NT2/D1 (cell line): Measurements from ENCODE around the gene NSFL1C.
A peak's percentile ranks its signal among the peaks of the same experiment; 100 is the strongest.

Experiments
- DNase-seq: peaks from one replicate; pipeline ENCODE4 v3.0.0-alpha.2; 2011; ENCODE audit warnings: low read depth, low spot score
- H3K27me3 ChIP-seq: 2 replicates; pipeline ENCODE4 v1.6.0; 2011; ENCODE audit warnings: mild to moderate bottlenecking; ENCODE audit not compliant: insufficient read length, insufficient read depth
- H3K36me3 ChIP-seq: 2 replicates; pipeline ENCODE4 v1.6.1; 2011; ENCODE audit warnings: mild to moderate bottlenecking, low read length, mixed read lengths; ENCODE audit not compliant: insufficient read depth, insufficient read length
- H3K4me1 ChIP-seq: 2 replicates; pipeline ENCODE4 v1.5.1; 2011; ENCODE audit not compliant: insufficient read depth, insufficient read length
- H3K4me3 ChIP-seq: 2 replicates; pipeline ENCODE4 v1.5.1; 2011; ENCODE audit warnings: low read depth; ENCODE audit not compliant: insufficient read length
- H3K9ac ChIP-seq: 2 replicates; pipeline ENCODE4 v1.6.0; 2011; ENCODE audit warnings: low read depth; ENCODE audit not compliant: insufficient read length
- H3K9me3 ChIP-seq: 2 replicates; pipeline ENCODE4 v1.5.1; 2011; ENCODE audit warnings: mild to moderate bottlenecking, low read length; ENCODE audit not compliant: insufficient read depth
- SUZ12 ChIP-seq: IDR thresholded peaks from 2 replicates; pipeline ENCODE4 v1.6.1; 2011; ENCODE audit not compliant: insufficient read length, insufficient read depth; ENCODE audit errors: extremely low read depth
- YY1 ChIP-seq: IDR thresholded peaks from 2 replicates; pipeline ENCODE4 v1.6.1; 2011; ENCODE audit not compliant: insufficient read length, insufficient read depth
- ZNF274 ChIP-seq: IDR thresholded peaks from 2 replicates; pipeline ENCODE4 v1.6.1; 2011; ENCODE audit warnings: mild to moderate bottlenecking, low read depth, low read length

NSFL1C gene

DNA sequence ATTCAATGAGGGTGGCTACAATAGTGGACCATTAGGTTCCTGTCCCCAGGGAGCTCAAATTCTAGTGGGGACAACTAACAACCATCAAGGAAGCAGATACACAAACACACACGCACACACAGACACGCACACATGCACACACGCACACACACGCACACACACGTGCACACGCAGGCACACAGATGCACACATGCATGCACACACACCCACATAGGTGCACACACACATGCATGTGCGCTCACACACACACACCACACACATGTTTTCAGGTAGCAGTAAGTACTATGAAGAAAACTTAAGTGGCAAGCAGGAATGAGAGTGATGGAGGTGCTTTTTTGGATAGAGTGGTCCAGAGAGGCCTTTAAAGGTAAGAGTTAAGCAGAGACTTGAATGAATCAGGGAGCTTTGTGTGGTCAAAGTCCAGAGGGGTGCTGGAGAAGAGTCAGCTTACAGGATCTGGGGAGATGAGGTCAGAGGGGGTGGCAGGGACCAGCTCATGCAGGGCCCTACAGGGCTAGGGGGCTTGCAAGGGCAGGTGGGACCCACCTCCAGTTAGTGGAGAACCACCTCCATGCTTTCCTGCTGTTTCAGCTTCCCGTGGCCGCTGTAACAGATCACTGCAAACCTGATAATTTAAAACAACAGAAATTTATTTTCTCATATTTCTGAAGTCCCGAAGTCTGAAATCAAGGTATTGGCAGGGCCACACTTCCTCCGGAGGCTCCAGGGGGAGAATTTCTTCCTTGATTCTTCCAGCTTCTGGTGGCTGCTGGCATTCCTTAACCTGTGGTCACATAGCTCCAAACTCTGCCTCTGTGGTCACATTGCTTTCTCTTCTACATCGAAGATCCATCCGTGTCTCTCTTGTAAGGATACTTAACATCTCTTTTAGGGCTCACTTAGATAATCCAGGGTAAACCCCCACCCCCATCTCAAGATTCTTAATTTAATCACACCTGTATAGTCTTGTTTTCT lies 6.9 kb upstream of the NSFL1C start:
- Histone ChIP-seq H3K4me1 (peaks cover 2% of the 10 kb centered on the region), H3K4me3 (no peak overlapping the region), H3K36me3 (no peaks in the 10 kb centered on the region), H3K9ac (no peak overlapping the region), H3K9me3 (no peaks in the 10 kb centered on the region), H3K27me3 (peaks cover under 1% of the 10 kb centered on the region)
- no peak for DNase-seq
- no peak for TF ChIP-seq YY1
- TF ChIP-seq SUZ12, result no peak
- no peak for TF ChIP-seq ZNF274

DNA sequence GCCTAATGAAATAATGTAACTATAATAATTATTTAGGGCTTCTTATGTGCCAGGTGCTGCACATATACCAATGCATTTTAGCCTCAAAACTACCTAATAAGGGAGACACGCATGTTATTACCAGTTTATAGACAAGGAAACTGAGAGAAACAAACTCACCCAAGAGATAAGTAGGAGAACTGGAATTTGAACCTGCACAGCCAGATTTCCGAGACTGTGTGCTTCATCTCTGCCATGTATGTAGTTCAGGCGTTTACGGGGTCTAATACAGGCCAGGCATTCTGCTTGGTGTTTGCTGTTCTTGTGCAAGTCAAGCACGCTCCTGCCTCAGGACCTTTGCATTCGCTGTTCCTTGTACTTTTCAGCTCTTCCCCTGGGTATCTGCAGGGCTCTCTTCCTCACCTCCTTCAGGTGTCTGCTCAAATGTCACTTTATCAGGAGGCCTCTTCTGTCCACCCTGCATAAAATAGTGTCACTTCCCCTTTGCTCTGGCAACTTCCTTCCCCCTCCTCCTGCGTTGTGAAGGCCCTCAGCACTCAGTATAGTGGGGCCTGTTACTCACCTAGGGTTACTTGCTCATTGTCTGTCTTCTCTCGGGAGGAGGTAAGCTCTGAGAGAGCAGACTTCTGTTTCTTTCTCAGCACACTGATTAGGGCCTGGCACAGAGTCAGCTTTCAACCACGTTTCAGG lies 6.1 kb upstream of the NSFL1C start:
- H3K9me3 ChIP-seq, result no peaks in the 10 kb centered on the region
- no peaks in the 10 kb centered on the region for H3K36me3 ChIP-seq
- peaks cover 2% of the 10 kb centered on the region for H3K4me1 ChIP-seq
- DNase-seq, result no peak
- H3K27me3 ChIP-seq, result peaks cover 4% of the 10 kb centered on the region
- H3K4me3 ChIP-seq, result no peak overlapping the region
- no peak overlapping the region for H3K9ac ChIP-seq
- no peak for TF ChIP-seq YY1
- no peak for TF ChIP-seq SUZ12
- TF ChIP-seq ZNF274, result no peak

GRCh38 chr20:1471242-1471641 lies 4.6 kb upstream of the NSFL1C start:
- no peak for DNase-seq
- Histone ChIP-seq H3K9me3 (no peaks in the 10 kb centered on the region), H3K9ac (no peak overlapping the region), H3K4me1 (peaks cover 7% of the 10 kb centered on the region), H3K36me3 (no peaks in the 10 kb centered on the region), H3K27me3 (peaks cover 4% of the 10 kb centered on the region), H3K4me3 (no peak overlapping the region)
- no peak for TF ChIP-seq ZNF274
- no peak for TF ChIP-seq YY1

- Histone ChIP-seq H3K4me3 (no peak overlapping the region), H3K9ac (no peak overlapping the region), H3K4me1 (peaks cover 7% of the 10 kb centered on the region), H3K27me3 (peaks cover 4% of the 10 kb centered on the region), H3K9me3 (no peaks in the 10 kb centered on the region), H3K36me3 (peaks cover 4% of the 10 kb centered on the region)
- TF ChIP-seq YY1 (no peak), ZNF274 (no peak), SUZ12 (no peak)
- DNase-seq, result peak; percentile 73
These were observed 3.4 kb upstream of the NSFL1C start for GRCh38 chr20:1469925-1470571.

- TF ChIP-seq YY1, result no peak
- no peak for TF ChIP-seq ZNF274
- no peak for TF ChIP-seq SUZ12
- H3K4me3 ChIP-seq, result no peak overlapping the region
- H3K27me3 ChIP-seq, result peaks cover 4% of the 10 kb centered on the region
- H3K4me1 ChIP-seq, result peaks cover 7% of the 10 kb centered on the region
- no peak overlapping the region for H3K9ac ChIP-seq
- peaks cover 10% of the 10 kb centered on the region for H3K36me3 ChIP-seq
- DNase-seq, result no peak
- H3K9me3 ChIP-seq, result no peaks in the 10 kb centered on the region
These were observed 2.8 kb upstream of the NSFL1C start for GRCh38 chr20:1469306-1469905.

DNA sequence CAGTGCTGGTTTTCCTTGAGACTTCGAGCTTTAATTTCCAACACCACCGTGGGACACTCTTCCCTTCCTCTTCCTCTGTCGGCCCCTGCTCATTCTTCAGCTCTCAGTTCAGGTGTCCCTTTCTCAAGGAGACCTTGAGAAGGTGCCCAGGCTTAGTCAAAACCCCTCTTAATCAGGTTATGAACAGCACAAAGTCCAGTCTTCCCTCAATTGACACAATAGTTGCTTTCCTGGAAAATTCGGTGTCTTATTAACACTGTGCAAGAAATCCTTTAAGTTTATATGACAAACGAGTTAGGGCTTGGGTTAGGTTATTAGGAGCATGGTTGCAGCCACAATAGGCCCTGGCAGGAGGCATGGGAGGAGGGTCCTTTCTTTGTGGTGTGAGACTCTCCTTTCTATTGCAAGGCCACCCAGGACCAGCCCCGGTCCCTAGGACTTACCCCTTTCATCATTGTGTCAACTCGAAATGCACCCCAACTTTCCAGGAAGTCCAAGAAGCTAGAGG lies 1.5 kb upstream of the NSFL1C start:
- Histone ChIP-seq H3K36me3 (peaks cover 23% of the 10 kb centered on the region), H3K27me3 (peaks cover 4% of the 10 kb centered on the region), H3K9me3 (no peaks in the 10 kb centered on the region), H3K9ac (no peak overlapping the region), H3K4me3 (no peak overlapping the region), H3K4me1 (peaks cover 5% of the 10 kb centered on the region)
- no peak for DNase-seq
- TF ChIP-seq YY1 (no peak), SUZ12 (no peak), ZNF274 (no peak)
